SH-SY5Y (cell line): ENCODE results near the gene GPR148.

Experiments
- GATA2 ChIP-seq: IDR thresholded peaks from 2 replicates; pipeline ENCODE4 v1.6.1; 2011; ENCODE audit warnings: mild to moderate bottlenecking, low read depth, low read length
- GATA3 ChIP-seq: IDR thresholded peaks from 2 replicates; pipeline ENCODE4 v1.6.1; 2011; ENCODE audit warnings: low read depth, mild to moderate bottlenecking, low read length, moderate library complexity

- TF ChIP-seq GATA2 (no peak), GATA3 (no peak)
These were observed 25.9 kb downstream of the GPR148 start for GRCh38 chr2:130754811-130755210.
